Stimulated activated CD4-positive, alpha-beta T cell treated with anti-CD3 and anti-CD28 coated beads, Interleukin-12 subunit alpha, Interleukin-12 subunit beta, amount 100 ng/mL, for 48 hours (primary cell): Measurements from ENCODE around the gene LRRC56.

Experiments
- DNase-seq, 3 donors: peaks; one replicate each; pipeline ENCODE4 v3.0.0-alpha.2; 2020; ENCODE audit warnings: low read depth in 2 of 3, low spot score in 1 of 3

LRRC56 gene

DNA sequence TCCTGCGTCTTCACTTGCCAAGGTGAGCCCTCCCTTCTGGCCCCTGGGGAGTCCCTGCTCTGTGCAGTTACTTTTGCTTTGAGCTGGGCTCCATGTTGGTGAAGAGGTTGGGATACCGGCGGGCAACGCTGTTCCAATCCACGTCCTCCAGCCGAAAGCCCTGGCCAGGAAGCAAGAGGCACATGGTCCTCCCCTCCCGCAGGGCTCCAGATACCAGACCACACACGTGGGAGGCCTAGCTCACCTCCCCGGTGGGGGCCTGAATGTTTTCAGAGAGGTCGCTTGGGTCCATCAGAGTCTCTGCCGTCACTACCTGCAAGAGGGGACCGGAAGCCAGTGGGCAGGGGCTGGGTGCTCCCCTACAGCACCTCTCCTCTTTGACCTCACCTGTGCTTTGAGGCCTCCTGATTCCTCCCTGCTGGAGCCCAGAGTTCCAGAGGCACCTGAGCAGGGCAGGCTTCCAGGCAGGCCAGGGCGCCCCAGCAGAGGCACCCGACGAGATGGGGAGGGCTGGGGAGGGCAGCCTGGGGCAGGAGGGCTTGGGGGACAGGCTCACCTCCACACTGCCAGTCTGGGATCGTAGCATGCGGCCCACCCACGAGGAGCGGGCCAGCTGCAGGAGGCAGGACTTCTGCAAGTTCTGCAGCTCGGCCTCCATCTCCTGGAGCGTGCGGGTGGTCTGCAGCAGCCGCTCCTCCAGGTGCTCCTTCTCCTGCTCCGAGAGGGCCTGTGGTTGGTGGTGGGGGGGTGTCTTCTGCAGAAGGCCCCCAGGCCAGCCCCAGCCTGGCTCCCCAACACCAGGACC, 20.2 kb downstream of the LRRC56 start:
- no peak for DNase-seq

DNA sequence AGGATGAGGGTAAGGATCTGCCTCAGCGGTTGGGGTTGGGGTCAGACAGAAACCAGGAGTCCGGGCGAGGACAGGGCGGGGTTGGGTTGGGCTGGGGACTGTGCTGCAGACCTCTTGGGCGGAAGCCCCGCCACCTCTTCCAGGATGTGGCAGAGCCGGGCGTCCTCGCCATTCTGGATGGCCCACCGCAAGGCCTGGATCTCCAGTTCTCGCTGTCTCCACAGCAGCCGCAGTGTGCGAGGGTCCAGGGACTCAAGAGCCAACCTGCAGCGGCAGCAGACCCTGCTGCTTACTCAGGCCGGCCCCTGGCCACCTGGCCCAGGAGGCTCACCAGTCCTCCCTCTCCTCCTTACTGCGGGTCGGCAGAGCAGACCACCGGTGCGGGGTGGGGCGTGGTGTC, 21.2 kb downstream of the LRRC56 start:
- DNase-seq, result no peak

DNA sequence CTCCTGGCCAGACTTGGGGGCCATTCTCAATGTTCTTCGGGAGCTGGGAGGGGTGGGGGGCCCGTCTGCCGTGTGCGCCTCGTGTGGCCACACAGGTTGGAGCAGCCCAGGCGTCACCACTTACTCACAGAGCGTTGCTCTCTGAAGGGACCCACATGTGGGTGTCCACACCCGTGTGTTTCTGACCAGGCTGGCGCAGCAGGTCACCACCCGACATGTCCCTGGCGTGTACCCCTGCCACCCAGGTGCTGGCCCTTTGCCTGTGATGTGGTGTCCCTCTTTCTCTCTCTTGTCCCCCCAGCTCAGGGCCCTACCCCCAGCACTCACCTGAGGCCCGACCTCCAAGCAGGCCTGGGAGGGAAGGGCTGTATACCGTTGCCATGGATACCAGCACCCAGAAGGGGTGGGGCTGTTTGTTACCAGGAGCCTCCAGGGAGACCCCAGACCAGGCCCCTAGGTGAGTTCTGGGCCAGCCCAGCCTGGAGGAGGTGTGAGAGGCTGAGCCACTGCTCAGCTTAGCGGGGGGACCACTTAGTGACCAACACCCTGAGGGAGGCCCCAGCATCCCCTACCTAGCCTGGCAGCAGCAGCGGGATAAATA, 21.8 kb downstream of the LRRC56 start:
- no peak for DNase-seq

DNA sequence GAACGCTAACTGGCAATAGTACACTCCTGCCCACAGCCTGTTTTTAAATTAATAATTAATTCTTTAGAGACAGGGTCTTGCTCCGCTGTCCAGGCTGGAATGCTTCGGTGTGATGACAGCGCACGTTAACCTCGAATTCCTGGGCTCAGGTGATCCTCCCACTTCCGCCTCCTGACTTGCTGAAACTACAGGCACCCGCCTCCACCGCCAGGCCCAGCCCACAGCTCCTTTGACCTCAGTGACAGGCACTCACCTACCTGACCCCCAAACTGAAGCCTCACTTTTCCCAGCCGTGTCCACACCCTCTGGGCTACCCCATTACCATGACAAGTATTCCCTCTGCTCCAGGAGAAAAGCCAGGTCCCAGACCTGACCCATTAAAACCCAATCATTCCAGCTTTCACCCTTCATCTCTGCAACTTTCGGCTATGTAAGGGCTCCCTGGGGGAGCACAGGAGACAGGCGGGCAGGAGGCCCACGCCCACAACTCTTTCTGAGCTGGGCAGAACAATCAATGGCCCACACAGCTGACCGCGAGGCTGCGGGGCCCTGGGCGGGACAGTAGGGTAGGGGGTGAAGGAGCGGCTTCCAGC, 22.5 kb downstream of the LRRC56 start:
- DNase-seq, result no peak

- DNase-seq, result peak; percentile 87 to 95 (median 93)
These were observed 23.2 kb downstream of the LRRC56 start, which contains the start of the genes LMNTD2 and RASSF7 for GRCh38 chr11:560305-561147. Gene LMNTD2, minus strand, starts transcription at chr11:560738. Its CDS starts 22 bp downstream, at chr11:560716. Gene RASSF7, plus strand, starts transcription at chr11:560970. Its CDS starts 799 bp downstream, at chr11:561769.

- no peak for DNase-seq
These were observed 24.0 kb downstream of the LRRC56 start for GRCh38 chr11:561148-562003.

- DNase-seq, result no peak
These were observed 24.8 kb downstream of the LRRC56 start for GRCh38 chr11:562046-562645.

DNA sequence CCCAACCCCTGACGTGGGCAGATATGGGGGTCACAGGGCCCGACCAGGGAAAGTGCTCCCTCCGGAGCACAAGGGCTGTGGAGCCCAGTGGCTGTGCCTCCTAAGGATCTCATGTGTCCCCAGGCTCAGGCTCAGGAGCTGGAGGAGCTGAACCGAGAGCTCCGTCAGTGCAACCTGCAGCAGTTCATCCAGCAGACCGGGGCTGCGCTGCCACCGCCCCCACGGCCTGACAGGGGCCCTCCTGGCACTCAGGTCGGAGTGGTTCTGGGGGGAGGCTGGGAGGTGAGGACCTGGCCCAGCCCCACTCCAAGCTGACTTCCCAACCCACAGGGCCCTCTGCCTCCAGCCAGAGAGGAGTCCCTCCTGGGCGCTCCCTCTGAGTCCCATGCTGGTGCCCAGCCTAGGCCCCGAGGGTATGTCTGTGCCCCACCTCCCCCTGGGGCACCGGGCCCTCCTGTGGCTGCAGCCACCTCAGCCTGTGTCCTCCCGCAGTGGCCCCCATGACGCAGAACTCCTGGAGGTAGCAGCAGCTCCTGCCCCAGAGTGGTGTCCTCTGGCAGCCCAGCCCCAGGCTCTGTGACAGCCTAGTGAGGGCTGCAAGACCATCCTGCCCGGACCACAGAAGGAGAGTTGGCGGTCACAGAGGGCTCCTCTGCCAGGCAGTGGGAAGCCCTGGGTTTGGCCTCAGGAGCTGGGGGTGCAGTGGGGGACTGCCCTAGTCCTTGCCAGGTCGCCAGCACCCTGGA, 25.9 kb downstream of the LRRC56 start:
- no peak for DNase-seq

DNA sequence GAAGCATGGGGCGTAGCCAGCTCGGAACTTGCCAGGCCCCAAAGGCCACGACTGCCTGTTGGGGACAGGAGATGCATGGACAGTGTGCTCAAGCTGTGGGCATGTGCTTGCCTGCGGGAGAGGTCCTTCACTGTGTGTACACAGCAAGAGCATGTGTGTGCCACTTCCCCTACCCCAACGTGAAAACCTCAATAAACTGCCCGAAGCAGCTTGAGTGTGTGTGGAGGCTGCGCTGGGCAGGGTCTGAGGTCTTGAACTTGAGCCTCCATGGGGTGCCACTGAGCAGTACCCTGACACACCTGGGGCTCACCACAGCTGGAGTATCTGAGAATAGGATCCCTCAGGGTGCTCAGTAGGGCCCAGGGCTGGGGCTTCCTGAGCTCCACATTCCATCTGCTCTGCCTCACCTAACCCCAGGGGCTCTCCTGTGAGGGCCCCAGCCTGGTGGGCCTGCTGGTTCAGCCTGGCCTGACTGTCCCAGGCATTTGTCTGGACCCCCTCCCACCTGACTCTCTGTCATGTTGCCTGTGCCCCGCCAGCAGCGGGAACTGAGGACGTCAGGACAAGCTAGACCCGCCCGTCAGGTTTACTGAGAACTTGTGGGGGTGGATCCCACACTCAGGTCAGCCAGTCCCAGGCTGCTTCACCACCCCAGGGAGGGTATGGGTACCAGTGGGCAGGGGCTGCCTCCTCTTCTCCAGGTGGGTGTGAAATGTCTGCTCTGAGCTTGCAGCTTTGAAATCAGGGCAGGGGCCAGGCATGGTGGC, 26.7 kb downstream of the LRRC56 start:
- no peak for DNase-seq

DNA sequence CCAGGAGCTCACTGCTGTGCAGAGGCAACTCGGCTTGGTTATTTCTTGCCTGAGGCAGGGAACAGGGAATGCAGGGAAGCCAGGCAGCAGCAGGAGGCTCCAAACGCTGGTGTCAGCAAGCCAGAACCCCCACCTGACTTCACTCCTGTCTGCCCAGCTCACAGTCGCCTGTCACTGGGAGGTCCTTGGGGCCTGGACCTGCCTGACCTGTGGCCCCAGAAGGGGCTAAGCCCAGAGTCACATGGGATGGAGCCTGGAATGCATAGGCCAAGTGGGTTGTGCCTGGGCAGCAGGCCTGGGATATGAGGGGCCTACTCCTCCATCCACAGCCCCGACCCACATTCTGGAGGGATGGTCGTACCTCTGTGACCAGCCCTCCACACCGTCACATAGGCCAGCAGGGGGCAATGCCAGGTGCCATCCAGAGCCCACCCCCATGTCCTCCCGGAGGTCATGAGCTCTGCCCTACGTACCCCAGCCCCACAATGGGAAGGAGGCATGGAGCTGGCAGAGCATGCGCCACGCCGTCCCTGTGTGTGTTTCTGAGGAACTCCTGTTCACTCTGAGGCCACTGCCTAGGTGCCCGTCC, 28.7 kb downstream of the LRRC56 start:
- DNase-seq, result no peak

GRCh38 chr11:567011-567628, 29.8 kb downstream of the LRRC56 start:
- DNase-seq, result no peak

- no peak for DNase-seq
These were observed 30.4 kb downstream of the LRRC56 start for GRCh38 chr11:567629-568292.

- peak; percentile 85 to 93 (median 88) for DNase-seq
These were observed 31.2 kb downstream of the LRRC56 start for GRCh38 chr11:568306-569157.

DNA sequence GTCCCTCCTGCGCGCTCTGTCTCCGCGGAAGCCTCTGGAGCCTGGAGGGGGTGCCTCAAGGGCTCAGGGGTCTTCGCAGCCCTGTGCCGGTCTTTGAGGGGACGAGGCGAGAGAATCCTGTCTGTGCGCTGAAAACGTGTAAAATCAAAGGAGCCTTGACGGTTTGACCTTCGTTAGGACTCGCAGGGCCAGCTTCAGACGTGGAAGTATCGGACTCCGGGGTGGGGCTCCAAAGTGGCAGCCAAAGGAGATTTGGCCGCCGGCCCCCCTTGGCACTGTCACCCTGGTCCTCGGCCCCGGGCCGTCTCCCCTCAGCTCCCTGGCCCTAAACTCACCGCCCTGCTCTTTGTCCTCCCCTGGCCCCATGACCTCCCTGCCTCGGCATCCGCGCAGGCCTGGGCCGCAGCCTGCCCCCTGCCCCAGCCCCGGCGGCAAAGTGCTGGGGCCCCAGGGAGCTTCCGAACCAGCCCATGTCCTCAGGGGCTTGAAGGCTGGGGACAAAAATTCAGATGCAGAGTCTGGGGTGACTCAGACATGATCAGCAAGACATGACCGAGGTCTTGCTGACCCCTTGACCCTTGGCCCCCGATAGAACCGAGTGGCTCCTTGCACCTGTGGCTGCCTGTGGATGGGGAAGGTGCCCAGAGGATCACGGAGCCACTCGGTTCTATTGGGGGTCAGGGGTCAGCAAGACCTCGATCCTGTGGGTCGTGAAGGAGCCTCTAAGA, 32.0 kb downstream of the LRRC56 start:
- DNase-seq, result no peak

DNA sequence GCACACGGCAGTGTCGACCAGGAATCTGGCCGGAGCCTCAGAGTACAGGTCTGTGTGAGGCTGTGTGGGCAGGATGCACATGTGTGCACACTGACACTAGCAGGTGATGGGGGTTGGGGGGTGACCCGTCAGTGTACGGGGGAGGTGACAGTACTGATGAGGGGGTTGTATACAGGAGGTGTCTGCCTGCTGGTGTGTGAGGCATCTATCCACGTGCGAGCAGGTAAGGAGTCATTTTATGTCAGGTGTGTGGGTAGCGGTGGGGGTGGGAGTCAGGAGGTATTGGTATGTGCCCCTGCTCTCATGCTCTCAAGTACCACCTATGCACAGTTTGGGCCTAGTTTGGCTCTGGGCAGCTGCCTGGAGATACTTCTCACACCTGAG, 34.5 kb downstream of the LRRC56 start:
- no peak for DNase-seq
